ENCODE results near the gene DIPK1C.
"Not testable (repeated sequence)": the region's sequence is repeated elsewhere in the genome, so short reads cannot be mapped to it uniquely, and the experiment has no call there.

GRCh38 chr18:74500774-74501173 lies 43.7 kb upstream of the DIPK1C start:
- not testable (repeated sequence) for TF ChIP-seq CTCF (IDR thresholded peaks at IDR 0.05); TCF7L2 (IDR thresholded peaks at IDR 0.05; ENCODE audit: low read depth, low read length); SIN3A (IDR thresholded peaks at IDR 0.05; ENCODE audit: borderline replicate concordance, insufficient read depth, low read depth, low read length)

All from Panc1 (cell line).